ENCODE measurements around the gene TSPAN9. TPM values are rescaled to one million over a fixed set of nuclear protein-coding genes. Genes with fewer than 3 reads are reported as not detected.

Gene TSPAN9
- total RNA-seq, 1 donor from 2014 or later, result 114 TPM

GRCh38 chr12:3087758-3088650 is 10.8 kb downstream of the TSPAN9 start:
- no peaks in the 10 kb centered on the region for H3K27me3 Mint-ChIP-seq (ENCODE audit: unreplicated experiment)
- no peaks in the 10 kb centered on the region for H3K9me3 Mint-ChIP-seq (ENCODE audit: unreplicated experiment)
- TF ChIP-seq CTCF (IDR thresholded peaks at IDR 0.05), result no peak
- H3K4me1 Mint-ChIP-seq (ENCODE audit: unreplicated experiment), result peaks cover 12% of the 10 kb centered on the region
- no peak overlapping the region for H3K27ac Mint-ChIP-seq (ENCODE audit: unreplicated experiment)
- DNase-seq (ENCODE audit: extremely low spot score, unreplicated experiment), result no peak
- peaks cover 37% of the 10 kb centered on the region for H3K36me3 Mint-ChIP-seq (ENCODE audit: unreplicated experiment)
- H3K4me3 Mint-ChIP-seq (ENCODE audit: unreplicated experiment), result no peak overlapping the region

- H3K4me3 Mint-ChIP-seq (ENCODE audit: unreplicated experiment), result no peak overlapping the region
- no peak for DNase-seq (ENCODE audit: extremely low spot score, unreplicated experiment)
- H3K36me3 Mint-ChIP-seq (ENCODE audit: unreplicated experiment), result peaks cover 28% of the 10 kb centered on the region
- H3K9me3 Mint-ChIP-seq (ENCODE audit: unreplicated experiment), result no peaks in the 10 kb centered on the region
- peaks cover 4% of the 10 kb centered on the region for H3K4me1 Mint-ChIP-seq (ENCODE audit: unreplicated experiment)
- TF ChIP-seq CTCF (IDR thresholded peaks at IDR 0.05), result no peak
- no peaks in the 10 kb centered on the region for H3K27me3 Mint-ChIP-seq (ENCODE audit: unreplicated experiment)
- no peak overlapping the region for H3K27ac Mint-ChIP-seq (ENCODE audit: unreplicated experiment)
Measured at GRCh38 chr12:3089588-3089987, 12.4 kb downstream of the TSPAN9 start.

GRCh38 chr12:3090240-3091037 is 13.3 kb downstream of the TSPAN9 start:
- H3K4me1 Mint-ChIP-seq (ENCODE audit: unreplicated experiment), result peaks cover 4% of the 10 kb centered on the region
- no peak for TF ChIP-seq CTCF (IDR thresholded peaks at IDR 0.05)
- no peaks in the 10 kb centered on the region for H3K27me3 Mint-ChIP-seq (ENCODE audit: unreplicated experiment)
- H3K27ac Mint-ChIP-seq (ENCODE audit: unreplicated experiment), result no peak overlapping the region
- H3K4me3 Mint-ChIP-seq (ENCODE audit: unreplicated experiment), result no peak overlapping the region
- H3K9me3 Mint-ChIP-seq (ENCODE audit: unreplicated experiment), result no peaks in the 10 kb centered on the region
- H3K36me3 Mint-ChIP-seq (ENCODE audit: unreplicated experiment), result peaks cover 23% of the 10 kb centered on the region
- no peak for DNase-seq (ENCODE audit: extremely low spot score, unreplicated experiment)

- DNase-seq (ENCODE audit: extremely low spot score, unreplicated experiment), result no peak
- H3K27me3 Mint-ChIP-seq (ENCODE audit: unreplicated experiment), result no peaks in the 10 kb centered on the region
- no peak for TF ChIP-seq CTCF (IDR thresholded peaks at IDR 0.05)
- no peak overlapping the region for H3K4me3 Mint-ChIP-seq (ENCODE audit: unreplicated experiment)
- H3K4me1 Mint-ChIP-seq (ENCODE audit: unreplicated experiment), result peaks cover 4% of the 10 kb centered on the region
- no peak overlapping the region for H3K27ac Mint-ChIP-seq (ENCODE audit: unreplicated experiment)
- H3K9me3 Mint-ChIP-seq (ENCODE audit: unreplicated experiment), result no peaks in the 10 kb centered on the region
- H3K36me3 Mint-ChIP-seq (ENCODE audit: unreplicated experiment), result peaks cover 18% of the 10 kb centered on the region
Measured at GRCh38 chr12:3091038-3091319, 13.8 kb downstream of the TSPAN9 start.
